ENCODE measurements around the gene BIRC3. TPM values are rescaled to one million over a fixed set of nuclear protein-coding genes. Genes with fewer than 3 reads are reported as not detected.
"Not testable (repeated sequence)": the region's sequence is repeated elsewhere in the genome, so short reads cannot be mapped to it uniquely, and the experiment has no call there.

Gene BIRC3
- total RNA-seq, 4 donors from 2014 or later: 2.4 to 6.9 (median 6.0) TPM

DNA sequence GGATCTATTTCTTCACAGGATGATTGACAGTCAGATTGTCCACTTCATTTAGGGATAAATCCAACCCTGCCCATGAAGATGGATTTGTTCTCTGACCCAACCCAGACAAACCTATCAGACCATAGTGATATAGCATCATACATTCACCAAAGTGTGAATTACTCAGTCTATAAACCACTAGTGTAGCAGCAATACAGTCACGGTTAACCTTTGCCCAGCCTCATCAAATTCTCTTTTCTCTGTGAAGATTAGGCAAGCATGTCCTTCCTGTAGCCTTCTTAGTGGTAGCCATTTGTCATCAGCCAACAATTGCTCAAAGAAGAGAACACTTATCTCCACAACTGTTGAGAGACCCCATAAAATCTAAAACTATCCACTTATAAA is 15.3 kb downstream of the BIRC3 start:
- Histone ChIP-seq H3K36me3 (peaks cover 0 to 57% (median 0%) of the 10 kb centered on the region in 3 donors), H3K9me3 (no peaks in the 10 kb centered on the region), H3K4me3 (no peak overlapping the region), H3K27me3 (no peaks in the 10 kb centered on the region), H3K4me1 (peaks cover 0 to 14% (median 0%) of the 10 kb centered on the region in 3 donors), H3K27ac (peak overlapping the region in 2 of 4 donors; percentile 6)
- intact Hi-C loops (cut with DNase I): no loop called here
- no peak for DNase-seq
- TF ChIP-seq POLR2A (IDR thresholded peaks at IDR 0.05): no peak
- TF ChIP-seq, protein P1, sequence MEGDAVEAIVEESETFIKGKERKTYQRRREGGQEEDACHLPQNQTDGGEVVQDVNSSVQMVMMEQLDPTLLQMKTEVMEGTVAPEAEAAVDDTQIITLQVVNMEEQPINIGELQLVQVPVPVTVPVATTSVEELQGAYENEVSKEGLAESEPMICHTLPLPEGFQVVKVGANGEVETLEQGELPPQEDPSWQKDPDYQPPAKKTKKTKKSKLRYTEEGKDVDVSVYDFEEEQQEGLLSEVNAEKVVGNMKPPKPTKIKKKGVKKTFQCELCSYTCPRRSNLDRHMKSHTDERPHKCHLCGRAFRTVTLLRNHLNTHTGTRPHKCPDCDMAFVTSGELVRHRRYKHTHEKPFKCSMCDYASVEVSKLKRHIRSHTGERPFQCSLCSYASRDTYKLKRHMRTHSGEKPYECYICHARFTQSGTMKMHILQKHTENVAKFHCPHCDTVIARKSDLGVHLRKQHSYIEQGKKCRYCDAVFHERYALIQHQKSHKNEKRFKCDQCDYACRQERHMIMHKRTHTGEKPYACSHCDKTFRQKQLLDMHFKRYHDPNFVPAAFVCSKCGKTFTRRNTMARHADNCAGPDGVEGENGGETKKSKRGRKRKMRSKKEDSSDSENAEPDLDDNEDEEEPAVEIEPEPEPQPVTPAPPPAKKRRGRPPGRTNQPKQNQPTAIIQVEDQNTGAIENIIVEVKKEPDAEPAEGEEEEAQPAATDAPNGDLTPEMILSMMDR (IDR thresholded peaks at IDR 0.05): no peak
- 82 to 91% methylated on average over 1 of the region's 1 CpG for WGBS, 2 donors

DNA sequence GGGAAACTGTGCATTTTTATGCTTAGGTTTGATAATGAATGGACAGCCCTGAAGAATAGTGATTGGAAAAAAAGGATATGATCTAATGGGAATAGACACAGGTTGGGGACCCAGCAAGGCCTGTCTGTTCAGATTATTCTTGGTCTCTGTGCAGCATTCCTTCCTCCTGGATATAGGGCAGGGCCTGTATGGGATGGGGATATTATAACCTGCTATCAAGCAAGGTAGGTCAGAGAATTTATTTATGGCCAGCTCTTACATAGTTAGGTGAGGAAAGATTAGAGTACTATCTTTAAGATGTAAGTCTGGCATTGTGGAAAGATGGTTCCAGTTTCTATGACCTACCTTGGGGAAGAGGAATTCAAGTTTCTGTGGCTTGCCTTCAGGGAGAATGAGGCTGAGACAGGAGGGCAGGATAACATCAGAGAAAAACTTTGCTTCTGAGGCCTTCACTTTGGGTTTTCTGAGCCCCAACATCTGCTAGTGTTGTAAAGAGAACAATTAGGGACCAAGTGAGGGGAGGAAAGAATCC is 21.3 kb downstream of the BIRC3 start:
- Histone ChIP-seq H3K36me3 (peaks cover 0 to 13% (median 0%) of the 10 kb centered on the region in 3 donors), H3K9me3 (no peaks in the 10 kb centered on the region), H3K4me1 (peaks cover 0 to 7% (median 2%) of the 10 kb centered on the region in 3 donors), H3K27ac (no peak overlapping the region), H3K27me3 (no peaks in the 10 kb centered on the region), H3K4me3 (no peak overlapping the region)
- DNase-seq: no peak
- TF ChIP-seq POLR2A (IDR thresholded peaks at IDR 0.05): no peak
- TF ChIP-seq, protein P1 (IDR thresholded peaks at IDR 0.05): no peak
- intact Hi-C loops (cut with DNase I): no loop called here

- DNase-seq, H3K27me3 ChIP-seq, H3K4me3 ChIP-seq, H3K9me3 ChIP-seq, H3K27ac ChIP-seq: not testable (repeated sequence)
- intact Hi-C loops (cut with DNase I): loop anchor here (5.0 kb wide), 1 partner anchor 54 kb away; no protein-coding TSS in a partner anchor
- Histone ChIP-seq H3K36me3 (peaks cover 0 to 10% (median 0%) of the 10 kb centered on the region in 3 donors), H3K4me1 (peaks cover 0 to 16% (median 2%) of the 10 kb centered on the region in 3 donors)
- 64 to 68% methylated on average over 6 to 7 of the region's 7 CpGs for WGBS, 2 donors
These were observed 24.0 kb downstream of the BIRC3 start for GRCh38 chr11:102341311-102341710.

DNA sequence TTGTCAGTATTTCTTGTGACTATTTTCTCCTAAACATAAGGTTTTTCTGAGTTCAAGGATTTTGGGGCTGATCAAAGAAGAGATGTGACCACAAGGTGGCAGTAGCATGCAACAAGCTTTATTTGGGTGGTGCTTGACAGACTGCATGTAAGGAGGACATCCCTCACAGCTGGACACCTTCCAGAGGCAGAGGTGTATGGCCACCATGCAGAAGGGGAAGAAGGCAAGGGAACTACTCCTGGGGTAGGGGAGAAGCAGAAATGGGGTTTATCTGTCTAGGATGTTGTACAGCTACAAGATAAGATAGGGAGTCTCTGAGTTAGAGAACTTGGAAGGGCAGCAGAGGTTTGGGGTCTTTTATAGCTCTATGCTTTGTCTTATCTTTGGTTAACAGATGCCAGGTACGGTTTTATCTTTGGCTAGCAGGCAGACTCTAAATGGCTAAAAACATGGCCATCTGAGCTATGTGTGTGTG is 24.6 kb downstream of the BIRC3 start:
- WGBS, 2 donors: 13 to 33% methylated on average over 1 of the region's 1 CpG
- no peaks in the 10 kb centered on the region for H3K27me3 ChIP-seq
- TF ChIP-seq, protein P1 (IDR thresholded peaks at IDR 0.05): peak; percentile 68 to 82 (median 72)
- TF ChIP-seq POLR2A (IDR thresholded peaks at IDR 0.05): no peak
- intact Hi-C loops (cut with DNase I): loop anchor here (5.0 kb wide), 1 partner anchor 55 kb away; no protein-coding TSS in a partner anchor
- H3K4me1 ChIP-seq: peaks cover 0 to 17% (median 2%) of the 10 kb centered on the region in 3 donors
- no peak overlapping the region for H3K4me3 ChIP-seq
- H3K27ac ChIP-seq: no peak overlapping the region
- DNase-seq: no peak
- H3K9me3 ChIP-seq: no peaks in the 10 kb centered on the region
- peaks cover 0 to 10% (median 0%) of the 10 kb centered on the region in 3 donors for H3K36me3 ChIP-seq

DNA sequence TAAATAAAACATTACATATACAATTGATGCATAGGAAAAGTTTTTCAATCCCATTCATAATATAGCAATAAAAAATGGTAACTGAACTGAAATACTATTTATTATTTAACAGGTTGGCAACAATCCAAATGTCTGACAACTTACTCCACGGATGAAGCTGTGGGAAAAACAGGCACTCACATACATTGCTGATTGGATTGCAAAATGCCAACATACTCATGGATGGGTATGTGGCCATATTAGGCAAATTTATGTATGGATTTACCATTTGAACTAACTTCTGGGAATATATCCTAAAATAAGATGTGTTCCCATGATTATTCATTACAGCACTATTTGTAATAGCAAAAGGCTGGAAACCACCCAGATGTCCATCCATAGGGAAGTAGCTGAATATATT is 26.5 kb downstream of the BIRC3 start:
- intact Hi-C loops (cut with DNase I): loop anchor here (5.0 kb wide), 1 partner anchor 57 kb away; no protein-coding TSS in a partner anchor
- no peaks in the 10 kb centered on the region for H3K36me3 ChIP-seq
- no peak for DNase-seq
- TF ChIP-seq POLR2A (IDR thresholded peaks at IDR 0.05): no peak
- TF ChIP-seq, protein P1 (IDR thresholded peaks at IDR 0.05): no peak
- no peak overlapping the region for H3K4me3 ChIP-seq
- no peaks in the 10 kb centered on the region for H3K9me3 ChIP-seq
- no peak overlapping the region for H3K27ac ChIP-seq
- WGBS, 2 donors: 38% methylated on average over 1 of the region's 1 CpG
- H3K27me3 ChIP-seq: no peaks in the 10 kb centered on the region
- peaks cover 0 to 25% (median 4%) of the 10 kb centered on the region in 3 donors for H3K4me1 ChIP-seq

Data from esophagus squamous epithelium (tissue), 5 donors.